ENCODE results near the gene INTS1.

The INTS1 gene

DNA sequence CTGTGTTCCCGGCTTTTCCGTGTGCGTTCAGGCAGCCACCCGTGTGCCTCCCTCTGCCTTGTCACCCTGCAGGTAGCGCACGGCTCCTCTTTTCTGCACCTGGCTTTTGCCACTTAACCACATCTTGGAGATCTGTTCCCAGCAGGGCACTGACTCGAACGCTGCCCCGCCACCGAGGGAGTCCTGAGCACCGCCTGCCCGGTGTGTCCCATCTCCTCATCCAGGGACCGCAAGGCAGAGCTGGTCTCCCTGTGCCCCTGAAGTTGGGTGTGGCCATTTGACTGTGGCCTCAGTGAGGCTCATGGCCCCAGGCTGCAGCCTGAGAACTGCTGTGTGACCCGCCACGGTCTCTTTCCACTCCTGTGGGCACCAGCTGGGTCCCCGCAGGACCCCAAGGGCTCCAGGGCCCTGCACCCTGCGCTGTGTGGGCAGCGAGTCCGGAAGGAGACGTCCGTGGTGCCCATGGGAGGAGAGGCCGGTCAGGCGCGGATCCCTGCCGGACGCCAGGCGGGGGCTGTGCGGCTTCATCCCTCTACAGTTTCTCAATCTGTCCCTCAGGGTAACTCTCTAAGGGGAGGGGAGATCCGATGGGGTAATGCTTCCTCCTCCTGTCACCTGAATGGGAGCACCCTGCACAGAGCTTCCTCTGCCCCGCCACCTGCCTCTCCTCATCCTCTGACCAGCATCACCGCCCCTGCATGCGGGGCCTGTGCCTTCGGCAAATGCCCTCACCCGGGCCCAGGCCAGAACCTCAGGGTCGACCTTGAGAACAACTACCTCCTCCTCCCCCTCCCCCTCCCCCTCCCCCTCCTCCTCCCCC, 1.8 kb upstream of the INTS1 start:
- DNase-seq = peak in 1 of 2 experiments; percentile 18

DNA sequence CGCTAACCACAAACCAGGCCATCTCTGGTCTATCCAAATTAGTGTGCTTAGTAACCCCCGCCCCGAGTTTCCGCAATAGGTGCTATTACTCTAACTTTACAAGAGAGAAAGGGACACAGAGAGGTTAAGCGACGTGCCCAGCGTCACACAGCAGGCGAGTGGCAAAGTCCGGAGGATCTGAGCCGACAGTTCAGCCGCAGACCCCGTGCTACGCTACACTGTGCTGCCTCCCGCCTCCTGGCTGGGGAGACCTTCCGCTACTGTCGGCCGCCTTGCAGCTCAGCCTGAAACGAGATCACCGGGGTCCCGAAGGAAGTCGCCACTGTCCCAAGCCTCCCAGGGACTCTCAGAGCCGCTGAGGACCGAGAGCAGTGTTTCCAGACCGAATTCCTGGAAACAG, 799 bp downstream of the INTS1 start:
- no peak for DNase-seq

DNA sequence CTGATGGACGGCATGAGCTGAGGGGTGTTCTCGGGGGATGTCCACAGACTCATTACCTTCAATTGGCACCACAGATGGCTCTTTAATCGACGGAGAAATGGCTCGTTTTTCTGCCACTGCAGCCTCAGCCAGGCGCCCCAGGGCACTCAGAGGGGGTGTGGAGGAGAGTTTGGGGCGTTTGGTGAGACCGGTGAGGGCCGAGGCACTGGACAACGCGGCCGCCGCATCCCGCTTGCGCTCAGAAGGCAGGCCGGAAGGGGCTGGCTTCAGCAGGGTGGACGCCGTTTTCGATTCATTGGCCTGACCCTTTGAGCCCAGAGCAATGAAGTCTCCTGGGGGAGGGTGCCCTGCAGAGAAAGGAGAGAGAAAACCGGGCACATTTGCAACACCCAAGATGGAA, 1.3 kb downstream of the INTS1 start:
- no peak for DNase-seq

DNA sequence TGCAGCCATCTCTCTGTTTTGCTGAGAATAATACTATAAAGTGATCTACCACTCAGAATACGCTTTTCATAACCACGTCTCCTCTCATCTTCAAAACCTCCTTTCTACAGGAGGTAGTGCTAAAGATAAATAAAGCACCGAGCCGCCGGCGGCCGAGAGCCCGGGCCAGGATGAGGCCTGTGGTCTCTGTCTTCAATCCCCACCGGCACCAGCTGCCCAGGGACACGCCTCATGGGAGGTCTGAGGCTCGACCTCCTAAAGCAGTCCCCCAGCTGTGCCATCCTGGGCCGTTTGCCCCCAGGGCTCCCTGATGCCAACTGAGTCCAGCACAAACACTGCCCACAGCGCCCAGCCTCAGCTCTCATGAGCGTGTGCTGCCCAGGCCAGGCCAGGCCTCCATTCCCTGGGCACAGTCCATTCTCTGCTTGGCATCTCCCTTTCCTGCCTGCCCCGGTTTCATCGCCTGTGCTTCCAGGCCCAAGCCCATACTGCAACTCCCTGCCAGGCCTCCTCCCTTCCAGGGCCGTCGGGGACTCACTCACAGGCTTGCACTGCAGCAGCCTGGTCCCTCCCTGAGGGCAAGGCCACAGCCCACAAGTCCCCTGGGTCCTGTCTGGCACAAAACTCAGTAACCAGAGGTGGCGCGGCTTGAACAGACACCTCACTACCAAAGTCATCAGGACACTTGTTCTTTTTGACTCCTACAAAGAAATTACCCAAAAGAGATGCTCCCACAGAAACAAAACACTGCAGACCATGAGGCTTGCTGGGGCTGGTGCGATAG, 2.5 kb downstream of the INTS1 start:
- no peak for DNase-seq

DNA sequence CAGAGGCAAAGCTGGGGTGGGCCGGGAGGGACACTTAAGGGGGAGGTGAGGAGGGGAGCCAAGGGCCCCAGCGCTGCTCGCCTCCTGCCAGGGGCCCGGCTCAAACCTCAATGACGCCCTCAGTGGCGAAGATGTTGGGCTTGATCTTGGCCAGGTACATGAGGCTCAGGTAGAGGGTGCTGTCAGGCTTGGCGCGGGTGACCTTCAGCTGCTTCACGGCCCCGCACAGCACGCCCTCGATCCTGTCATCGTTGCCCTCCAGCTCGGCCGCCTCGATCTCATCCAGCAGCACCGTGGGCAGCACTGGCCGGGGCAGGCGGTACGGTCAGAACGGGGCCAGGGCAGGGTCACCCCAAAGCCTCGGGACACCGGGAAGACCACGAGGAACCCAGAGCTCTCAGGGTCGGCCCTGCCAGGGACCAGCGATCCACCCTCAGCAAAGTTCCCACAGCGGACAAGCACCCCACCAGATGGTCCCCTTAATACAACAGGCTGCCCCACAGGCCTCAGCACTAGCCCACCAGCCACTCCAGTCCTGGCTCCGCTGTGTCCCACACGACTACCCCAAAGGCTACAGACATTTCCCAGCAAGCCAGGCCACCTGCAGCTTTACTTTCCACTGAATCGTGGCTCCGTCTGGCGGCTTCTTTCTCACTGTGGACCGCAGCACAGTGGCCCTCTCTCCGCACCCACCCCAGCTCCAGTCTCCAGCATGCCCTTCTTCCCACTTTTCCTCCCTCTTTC, 4.0 kb downstream of the INTS1 start:
- DNase-seq = no peak

DNA sequence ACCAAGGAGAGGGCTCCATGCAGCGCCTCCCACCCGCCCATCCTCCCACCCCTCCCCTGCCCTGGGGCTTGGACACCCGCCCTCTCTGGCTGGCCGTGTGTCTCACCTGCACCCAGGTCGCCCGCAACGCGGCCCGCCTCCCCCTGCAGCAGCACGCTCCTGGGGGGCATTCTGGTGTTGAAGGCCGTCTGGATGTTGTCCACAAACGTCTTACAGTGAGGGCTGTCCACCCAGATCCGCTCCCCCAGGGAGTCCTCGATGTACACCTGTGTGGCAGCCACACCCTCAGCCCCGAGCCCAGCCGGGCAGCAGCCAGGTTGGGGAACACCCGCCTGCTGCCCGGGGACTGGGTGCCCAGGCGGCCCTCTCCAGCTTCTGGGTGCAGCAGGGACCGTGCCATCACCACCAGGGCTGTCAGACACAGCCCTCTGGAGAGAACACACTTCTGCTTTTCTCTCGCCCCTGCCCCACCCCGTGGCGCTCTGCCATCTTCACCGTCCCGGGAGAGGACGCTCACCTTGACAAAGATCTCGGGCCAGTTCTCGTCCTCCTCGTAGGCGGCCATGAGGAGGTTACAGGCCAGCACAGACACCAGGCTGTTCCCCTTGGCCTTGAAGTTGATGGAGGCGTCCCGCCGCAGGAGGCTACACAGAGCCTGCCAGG, 4.7 kb downstream of the INTS1 start:
- no peak for DNase-seq

DNA sequence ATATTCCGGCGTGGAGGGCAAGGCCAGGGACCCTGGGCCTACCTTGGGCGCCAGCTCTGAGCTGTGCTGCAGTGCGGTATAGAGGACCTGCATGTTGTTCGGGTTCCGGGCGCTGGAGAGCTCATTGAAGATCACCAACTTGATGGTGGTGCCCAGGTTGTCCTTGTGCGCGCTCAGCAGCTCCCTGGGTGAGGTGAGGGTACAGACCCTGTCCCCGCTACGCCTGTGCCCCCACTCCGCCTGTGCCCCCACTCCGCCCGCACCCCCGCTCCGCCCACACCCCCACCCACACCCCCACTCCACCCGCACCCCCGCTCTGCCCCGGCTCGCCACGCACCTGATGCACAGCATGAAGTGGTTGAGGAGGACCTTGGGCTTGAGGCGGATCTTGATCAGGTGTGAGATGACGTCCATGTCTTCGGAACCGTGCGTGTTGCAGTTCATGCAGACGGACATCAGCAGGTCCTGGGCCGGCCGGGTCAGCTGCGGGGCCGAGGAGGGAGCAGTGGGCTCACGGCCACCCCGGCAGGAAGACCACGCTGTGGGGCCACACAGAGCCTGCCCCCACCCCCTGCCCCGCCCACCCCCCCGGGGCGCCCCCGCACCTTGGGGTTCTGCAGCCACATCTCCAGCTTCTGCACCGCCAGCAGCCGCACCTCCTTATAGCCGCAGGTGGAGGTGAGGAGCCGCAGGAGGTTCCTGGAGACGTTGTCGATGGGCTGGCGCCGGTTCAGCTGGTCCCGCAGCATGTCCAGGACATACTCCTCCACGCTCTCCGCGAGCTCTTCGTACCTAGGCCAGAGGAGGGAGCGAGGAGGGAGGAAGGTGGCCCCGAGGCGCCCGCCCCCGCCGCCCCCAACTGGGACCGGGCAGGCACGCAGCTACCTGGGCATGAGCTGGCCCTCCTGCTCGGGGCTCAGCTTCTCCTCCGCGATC, 5.6 kb downstream of the INTS1 start:
- no peak for DNase-seq

DNA sequence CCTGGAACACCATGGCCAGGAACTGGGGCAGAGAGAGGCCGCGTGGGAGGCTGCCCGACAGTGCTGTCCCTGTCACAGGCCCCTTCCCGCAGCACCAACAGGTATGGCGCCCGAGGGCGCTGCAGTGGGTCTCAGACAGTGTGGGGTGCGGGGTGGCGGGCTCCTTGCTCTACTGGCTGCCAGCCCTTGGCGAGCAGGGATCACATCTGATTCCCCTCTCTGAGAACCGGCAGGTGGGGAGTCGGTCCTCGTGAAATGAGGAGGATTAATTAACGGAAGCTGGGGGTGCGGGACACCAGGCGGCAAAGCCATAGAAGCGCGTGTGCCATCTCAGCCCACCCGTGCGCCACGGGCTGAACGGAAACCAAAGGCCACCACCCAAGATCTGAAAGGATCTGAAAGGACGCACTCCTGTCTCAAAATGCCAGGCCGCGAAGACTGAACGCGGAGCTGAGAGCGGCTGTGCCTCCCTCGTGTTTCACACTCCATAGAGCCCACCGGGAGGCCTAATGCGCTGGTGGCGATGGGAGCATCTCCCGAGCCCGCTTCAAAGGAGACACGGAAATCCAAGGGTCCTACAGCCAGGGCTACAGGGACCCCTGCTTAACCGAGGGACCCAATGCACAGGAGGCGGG, 6.8 kb downstream of the INTS1 start:
- no peak for DNase-seq

DNA sequence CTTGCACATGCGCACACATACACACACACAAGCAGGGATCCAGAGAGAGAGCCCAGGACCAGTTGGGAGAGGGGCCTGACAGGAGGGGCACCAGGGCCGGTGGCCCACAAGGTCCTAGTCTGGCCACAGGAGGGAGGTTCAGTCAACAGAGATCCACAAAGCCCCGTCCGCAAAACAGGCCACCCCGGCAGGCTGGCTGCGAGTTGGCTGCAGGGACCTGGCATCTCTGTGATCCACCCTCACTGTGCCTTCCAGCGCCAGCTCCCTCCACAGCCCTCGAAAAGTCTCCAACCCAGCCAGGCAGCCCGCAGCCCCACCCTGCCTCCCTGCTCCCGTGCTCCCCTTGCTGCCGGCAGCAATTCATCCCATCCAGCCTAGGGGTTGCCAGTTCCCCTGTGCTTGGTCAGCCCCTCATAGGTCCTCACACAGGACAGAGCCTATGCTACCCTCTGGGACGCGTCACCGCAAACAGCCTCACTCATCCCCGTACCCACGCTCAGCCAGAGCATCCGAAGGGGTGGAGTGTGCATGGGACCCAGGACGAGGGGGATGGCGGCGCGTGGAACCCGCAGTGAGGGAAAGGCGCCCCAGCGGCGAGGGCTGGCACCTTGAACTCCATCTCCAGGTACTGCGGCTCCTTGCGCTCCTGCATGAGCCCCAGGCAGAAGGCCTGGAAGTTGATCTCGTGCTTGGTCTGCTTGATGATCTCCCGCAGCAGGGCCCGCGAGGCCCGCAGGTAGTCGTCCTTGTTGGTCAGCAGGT, 7.5 kb downstream of the INTS1 start:
- no peak for DNase-seq

DNA sequence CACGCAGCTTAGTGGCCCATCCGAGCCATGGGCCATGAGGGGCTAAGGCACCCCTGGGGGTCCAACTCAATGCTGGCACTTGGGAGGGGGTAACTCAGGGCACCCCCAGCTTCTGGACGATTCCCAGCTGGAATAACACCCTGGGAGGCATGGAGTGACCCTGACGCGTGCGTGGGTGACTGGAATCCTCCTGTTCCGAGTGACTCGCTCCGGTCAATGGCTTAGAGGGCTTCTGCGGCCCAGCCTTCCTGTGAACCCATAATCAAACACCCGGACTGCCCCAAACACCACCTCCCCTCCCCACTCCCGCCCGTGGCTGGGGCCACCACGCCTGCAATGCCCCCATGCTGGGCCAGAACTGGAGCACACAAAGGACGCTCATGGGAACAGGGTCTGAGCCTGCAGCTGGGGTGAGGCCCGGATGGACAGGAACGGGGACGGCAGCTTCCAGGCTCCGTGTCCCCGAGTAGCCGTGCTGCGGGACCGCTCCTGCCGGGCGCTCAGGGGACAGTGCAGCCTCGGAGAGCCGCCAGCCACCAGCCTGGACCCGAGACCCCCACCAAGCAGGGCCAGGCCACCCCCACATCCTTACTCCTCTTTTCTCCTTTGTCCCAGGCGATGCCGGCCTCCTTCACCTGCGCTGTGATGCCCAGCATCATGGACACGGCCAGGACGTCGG, 8.5 kb downstream of the INTS1 start:
- DNase-seq = no peak

DNA sequence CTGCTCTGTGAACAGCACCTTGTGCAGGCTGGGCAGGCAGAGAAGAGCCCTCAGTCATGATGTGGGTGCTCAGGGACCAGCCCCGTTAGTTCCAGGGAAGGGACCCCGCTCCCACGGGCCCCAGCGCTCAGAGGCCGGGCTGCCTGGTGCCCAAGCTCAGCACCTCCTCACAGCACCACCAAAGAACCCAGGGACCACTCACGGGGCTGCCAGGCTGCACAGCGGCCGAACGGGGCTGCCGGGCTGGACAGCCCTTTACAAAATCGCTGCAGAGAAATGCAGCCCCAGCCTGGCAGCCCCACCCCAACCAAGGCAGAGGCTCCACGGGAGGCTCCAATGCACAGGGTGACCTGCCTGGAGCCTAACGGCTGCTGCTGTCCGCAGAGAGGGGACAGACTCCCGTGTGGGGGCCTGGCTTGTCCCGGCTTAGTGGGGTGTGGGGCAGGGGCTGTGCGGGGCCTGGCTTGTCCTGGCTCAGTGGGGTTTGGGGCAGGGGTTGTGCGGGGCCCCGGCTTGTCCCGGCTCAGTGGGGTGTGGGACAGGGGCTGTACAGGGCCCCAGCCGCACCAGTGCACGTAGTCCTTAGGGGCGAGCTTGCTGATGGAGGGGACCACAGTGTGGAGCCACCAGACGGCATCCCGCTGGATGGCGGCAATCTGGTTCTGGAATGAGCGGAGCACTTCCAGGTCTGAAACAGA, 9.2 kb downstream of the INTS1 start:
- DNase-seq = no peak

DNA sequence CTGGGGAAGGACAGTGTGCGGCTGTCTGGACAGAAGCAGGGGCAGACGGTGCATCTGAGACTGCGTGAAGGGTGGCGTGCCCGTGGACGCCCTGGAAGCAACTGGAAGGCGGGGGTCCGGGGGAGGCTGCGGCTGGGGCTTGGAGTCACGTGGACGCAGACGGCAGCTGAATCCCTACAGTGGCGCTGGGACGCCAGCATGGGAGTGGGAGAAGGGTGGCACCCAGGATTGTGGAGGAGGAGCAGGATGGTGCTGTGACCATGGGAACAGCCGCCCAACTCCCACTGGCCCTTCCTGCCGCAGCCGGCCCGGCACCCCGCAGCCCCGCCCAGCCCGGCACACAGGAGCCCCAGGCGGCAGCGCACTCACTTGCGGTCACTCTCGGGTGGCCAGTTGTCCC, 9.7 kb downstream of the INTS1 start:
- no peak for DNase-seq

DNA sequence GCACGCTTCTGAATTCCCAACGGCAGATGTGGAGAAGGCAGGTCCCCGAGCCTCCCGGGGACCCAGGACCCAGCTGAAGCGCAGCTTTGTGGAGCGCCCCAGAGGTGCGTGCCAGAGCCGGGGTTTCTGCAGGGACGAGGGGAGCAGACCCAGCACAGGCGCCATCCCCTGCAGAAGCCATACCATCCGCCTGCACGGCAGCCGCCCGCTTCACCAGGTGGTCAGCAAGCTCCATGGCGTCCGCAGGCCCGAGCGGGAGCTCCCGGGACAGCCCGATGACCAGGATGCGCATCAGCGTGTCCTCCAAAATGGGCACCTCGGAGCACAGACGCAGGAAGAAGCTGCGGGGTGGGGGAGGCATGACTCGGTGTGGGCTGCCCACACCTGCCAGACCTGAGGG, 10.6 kb downstream of the INTS1 start:
- no peak for DNase-seq

DNA sequence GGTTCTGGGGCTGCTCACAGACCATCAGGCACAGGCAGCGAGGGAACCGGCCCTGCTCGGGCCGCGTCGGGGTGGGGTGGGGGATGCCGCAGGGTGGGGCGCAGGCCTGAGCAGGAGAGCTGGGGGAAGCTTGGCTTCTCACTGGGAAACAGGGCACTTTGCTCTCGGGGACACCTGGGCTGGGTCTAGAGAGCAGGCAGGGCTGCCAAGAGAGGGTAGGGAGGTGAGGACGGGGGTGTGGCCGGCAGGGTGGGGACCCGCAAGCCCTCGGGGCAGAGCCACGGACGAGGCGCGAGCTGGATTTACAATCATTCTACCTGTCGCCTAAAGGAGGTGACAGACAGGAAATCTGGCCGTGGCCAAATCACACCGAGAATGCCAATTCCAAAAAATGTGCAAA, 11.1 kb downstream of the INTS1 start:
- DNase-seq = no peak

DNA sequence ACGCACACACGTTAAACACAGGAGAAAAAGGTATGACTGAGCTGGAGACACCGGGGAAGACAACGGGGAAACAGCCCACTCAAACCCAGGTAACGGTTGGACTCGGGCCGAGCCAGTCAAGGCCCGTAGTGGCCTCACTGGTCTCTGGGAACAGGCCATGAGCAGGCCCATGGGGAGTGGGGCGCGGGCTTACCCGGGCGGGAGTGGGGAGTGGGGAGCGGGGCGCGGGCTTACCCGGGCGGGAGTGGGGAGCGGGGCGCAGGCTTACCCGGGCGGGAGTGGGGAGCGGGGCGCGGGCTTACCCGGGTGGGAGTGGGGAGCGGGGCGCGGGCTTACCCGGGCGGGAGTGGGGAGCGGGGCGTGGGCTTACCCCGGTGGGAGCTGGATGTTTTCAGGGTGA, 11.5 kb downstream of the INTS1 start:
- no peak for DNase-seq

DNA sequence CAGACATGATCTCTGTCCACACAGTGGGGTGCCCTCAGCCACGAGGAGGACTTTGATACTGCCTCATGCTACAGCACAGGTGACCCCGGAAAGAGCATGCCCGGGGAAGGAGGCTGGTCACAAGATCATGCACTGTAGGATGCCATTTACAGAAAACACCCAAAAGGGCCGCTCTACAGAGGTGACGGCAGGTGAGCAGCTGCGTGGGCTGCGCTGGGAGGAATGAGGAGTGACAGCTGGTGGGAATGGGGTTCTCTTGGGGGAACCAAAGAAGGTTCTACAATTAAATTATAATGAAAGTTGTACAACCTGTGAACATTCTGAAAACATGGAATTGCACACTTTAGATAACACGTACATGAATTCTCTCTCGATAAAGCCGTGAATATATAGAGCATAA, 12.0 kb downstream of the INTS1 start:
- no peak for DNase-seq

DNA sequence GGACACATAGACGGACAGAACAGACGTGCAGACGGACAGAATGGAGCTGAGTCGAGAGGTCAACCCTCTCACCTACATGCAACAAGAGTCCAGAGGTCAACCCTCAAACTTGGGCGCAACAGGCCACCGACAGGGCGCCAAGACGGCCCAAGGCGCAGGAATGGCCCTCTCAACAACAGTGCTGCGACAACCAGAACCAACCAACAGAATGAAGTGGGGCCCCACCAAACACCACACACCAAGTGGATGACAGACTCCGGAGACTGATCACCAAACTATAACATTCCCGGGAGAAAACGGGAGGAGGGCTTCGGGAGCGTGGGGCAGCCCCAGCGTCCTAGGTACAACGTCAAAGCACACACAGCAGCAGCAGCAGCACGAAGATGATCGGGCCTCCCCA, 13.4 kb downstream of the INTS1 start:
- no peak for DNase-seq

DNA sequence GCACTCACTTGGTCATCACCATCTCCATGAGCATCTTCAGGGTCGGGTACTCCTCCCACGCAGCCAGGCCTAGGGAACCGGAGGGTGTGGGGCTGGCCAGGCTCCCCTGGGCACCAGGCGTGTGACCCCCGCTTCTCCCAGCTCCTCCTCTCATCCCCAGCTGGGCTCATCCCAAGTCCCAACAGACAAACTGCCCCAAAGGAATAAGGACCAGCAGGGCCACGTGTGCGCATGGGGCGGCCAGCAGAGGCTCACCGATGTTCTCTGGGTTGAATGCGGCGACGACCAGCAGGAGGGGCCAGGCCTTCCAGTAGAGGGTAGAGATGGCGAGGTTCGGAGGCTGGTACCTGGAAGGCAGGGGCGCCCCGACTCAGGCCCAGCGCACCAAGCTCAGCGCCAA, 14.9 kb downstream of the INTS1 start:
- no peak for DNase-seq

DNA sequence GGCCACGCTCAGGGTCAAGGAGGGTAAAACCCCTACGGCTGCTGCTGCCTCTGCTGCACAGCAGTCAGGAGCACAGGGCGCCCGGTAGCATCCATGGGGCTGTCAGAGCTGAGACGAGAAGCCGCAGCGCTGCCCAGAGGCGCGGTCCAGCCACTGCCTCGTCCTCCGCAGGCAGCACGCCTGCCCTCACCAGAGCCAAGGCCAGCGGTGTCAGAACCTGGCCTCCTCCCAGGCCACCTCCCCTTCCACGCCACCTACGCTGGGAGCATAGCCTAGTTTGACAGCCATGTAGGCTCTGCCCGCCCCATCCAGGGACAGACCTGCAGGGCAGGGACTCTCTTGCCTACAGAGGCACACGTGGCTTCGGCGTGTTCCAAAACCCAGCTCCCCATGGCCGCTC, 16.2 kb downstream of the INTS1 start:
- DNase-seq = no peak

DNA sequence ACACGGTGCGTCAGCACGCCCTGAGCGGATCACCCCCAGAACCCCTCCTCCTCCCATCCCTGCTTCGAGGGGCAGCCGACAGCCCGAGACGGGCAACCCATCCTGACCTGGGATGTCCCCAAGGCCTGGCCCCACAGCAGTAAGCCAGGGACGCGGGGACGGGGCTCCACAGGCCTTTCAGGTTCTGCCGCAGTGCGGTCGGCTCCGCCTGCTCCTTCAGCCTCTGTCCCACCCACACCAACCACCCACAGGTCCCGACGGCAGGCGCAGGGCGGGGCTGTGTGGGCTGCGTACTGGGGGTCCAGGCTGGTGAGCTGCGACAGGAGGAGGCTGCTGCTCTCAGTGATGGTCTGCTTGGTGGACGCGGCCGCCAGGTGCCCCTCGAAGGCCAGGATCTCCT, 16.7 kb downstream of the INTS1 start:
- DNase-seq = no peak
